GM12872 (cell line): Measurements from ENCODE around the gene KRTAP12-1.

Experiments
- CTCF ChIP-seq: IDR thresholded peaks from 3 replicates; pipeline ENCODE4 v1.5.1; 2011; ENCODE audit warnings: low read depth, mild to moderate bottlenecking, low read length, moderate library complexity; ENCODE audit not compliant: insufficient read depth

Gene KRTAP12-1, protein sequence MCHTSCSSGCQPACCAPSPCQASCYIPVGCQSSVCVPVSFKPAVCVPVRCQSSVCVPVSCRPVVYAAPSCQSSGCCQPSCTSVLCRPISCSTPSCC

DNA sequence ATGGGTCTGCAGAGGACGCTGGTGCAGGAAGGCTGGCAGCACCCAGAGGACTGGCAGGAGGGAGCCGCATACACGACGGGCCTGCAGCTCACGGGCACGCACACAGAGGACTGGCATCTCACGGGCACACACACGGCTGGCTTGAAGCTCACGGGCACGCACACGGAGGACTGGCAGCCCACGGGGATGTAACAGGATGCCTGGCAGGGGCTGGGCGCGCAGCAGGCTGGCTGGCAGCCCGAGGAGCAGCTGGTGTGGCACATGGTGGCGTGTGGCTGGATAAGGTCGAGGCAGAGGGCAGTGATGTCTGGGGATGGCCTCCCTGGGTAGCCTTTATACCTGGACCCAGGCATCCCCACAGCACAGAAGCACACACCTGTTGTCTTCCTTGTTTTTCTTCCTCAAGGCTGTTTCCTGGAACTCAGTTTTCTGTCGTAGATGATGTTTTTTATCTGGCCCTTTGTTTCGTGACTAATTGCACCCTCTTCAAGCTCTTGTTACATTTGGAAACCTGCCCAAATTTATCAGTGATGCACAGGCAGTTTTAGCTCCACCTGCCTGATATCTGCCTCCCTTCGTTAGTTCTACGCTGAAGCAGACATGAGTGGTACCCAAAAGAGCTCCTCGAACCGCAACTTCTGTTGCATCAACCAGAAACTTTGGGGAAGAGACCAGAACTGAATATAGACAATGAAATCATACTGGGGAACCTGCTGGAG lies at the start of gene KRTAP12-1:
KRTAP12-1 (minus strand) TSS at position 303 of the 719 bp plus-strand sequence; CDS start at position 263, 40 bp downstream.
- TF ChIP-seq CTCF = no peak

DNA sequence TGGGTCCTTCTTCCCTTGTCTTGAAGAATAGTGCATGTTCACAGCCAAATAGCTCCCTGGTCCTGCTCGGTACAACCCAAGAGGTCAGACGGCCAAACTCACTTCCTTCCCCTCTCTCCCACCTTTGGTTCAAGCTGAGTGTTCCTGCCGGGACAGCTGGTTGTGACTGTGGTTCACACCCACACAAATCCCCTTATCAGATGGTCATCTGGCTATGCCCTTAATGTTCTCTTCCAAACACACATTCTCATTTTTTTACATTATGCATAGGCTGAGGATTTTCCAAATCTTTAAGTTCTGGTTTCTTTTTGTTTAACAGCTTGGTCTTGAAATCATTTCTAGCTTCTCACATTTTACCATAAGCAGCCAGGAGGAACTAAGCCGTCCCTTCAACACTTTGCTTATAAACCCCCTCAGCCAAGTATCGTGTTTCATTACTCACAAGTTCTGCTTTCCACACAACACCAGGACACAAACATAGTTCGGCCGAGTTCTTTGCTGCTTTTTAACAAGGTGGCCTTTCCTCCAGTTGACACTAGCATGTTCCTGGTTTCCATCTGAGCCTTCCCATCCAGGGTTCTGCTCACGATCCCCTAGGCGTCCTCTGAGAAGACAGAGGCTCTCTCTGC lies 49.1 kb upstream of the KRTAP12-1 start:
- TF ChIP-seq CTCF = no peak

GRCh38 chr21:44730028-44730395 lies 48.0 kb upstream of the KRTAP12-1 start:
- no peak for TF ChIP-seq CTCF

DNA sequence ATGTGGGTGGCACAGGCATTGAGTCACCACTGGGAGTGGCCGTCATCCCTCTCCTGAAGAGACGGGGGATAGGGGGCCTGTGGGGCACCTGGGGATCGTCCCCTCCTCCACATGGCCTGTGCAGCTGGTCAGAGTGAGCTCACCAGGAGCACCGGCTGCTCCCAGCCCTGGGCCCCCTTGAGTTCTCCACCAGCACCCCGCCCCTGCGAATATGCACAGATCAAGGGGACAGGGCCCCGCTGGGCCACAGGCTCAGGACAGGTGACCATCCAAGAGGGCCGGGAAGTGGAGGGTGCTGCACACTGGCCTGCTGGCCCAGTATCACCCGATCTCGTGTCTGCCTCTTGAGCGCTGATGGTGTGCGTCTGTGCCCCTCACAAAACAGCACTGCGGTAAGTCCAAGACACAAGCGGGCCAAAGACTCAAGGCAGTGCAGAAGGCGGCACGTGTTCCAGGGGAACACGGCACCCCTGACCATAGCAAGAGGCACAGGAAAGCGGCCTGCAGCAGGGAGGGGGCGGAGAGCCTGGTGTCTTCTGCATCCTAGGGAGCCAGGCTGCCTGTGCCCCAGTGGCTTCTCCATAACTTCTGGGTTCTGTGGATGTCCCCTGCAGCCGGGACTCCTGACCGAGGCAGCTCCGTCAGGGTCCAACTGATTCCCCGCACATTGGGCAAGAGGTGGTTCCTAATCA lies 47.5 kb upstream of the KRTAP12-1 start:
- TF ChIP-seq CTCF = no peak

GRCh38 chr21:44728716-44729115 lies 46.8 kb upstream of the KRTAP12-1 start:
- no peak for TF ChIP-seq CTCF

DNA sequence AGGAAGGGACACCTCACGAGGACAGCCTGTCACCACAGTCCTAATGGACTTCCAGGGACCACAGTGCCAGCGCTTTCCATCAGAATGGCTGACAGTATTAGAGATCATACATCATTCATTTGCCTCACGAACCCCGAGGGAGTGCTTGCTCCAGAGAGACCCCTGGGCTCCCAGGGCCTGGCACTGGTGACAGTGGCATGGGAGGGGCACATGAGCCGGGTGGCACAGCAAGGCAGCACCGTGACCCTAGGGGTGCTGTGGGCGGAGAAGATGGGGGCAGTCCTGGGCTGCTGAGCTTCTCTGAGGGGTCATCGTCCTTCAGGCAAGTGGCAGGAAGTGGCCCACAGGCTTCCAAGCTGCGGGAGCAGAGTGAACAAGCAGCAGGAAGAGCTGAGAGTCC lies 45.8 kb upstream of the KRTAP12-1 start:
- TF ChIP-seq CTCF = no peak

DNA sequence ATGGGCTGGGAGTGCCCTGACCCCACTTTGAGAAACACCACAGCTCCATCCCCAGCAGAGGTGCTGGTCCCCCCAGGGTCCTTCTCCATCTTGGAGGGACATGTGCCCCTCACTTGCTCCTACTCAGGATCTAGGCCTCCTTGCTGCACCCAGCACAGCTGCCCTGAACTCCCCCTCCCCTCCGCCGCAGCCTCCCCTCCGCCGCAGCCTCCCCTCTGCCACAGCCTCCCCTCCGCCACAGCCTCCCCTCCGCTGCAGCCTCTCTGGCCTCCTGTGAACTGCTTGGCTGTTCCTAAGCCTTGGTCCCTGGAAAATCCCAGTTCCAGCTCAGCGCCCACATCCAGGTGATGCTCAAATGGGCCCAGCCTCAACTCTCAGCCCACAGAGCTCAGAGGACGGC lies 45.4 kb upstream of the KRTAP12-1 start:
- TF ChIP-seq CTCF = no peak
